Endodermal cell (in vitro differentiated cells): ENCODE data around the gene OR2AJ1. TPM values are rescaled to one million over a fixed set of nuclear protein-coding genes. Genes with fewer than 3 reads are reported as not detected.

Source experiments
- DNase-seq: peaks from one replicate; pipeline ENCODE4 v3.0.0-alpha.2; 2017
- H3K27ac ChIP-seq: 2 replicates; pipeline ENCODE4 v1.5.1; 2013; ENCODE audit warnings: mild to moderate bottlenecking, low read depth, low read length, moderate library complexity
- H3K27me3 ChIP-seq: 2 replicates; pipeline ENCODE4 v1.6.1; 2013; ENCODE audit warnings: mild to moderate bottlenecking, low read length, moderate library complexity; ENCODE audit not compliant: insufficient read depth, control insufficient read depth, poor library complexity, severe bottlenecking
- H3K36me3 ChIP-seq: 2 replicates; pipeline ENCODE4 v1.7.0; 2013; ENCODE audit warnings: mild to moderate bottlenecking, low read length, moderate library complexity; ENCODE audit not compliant: control insufficient read depth, insufficient read depth
- H3K4me1 ChIP-seq: one replicate; pipeline ENCODE4 v1.7.0; 2013; ENCODE audit warnings: low read length; ENCODE audit not compliant: control insufficient read depth, insufficient read depth
- H3K4me3 ChIP-seq: 2 replicates; pipeline ENCODE4 v1.5.1; 2013; ENCODE audit warnings: mild to moderate bottlenecking, low read length, moderate library complexity
- H3K9ac ChIP-seq: 2 replicates; pipeline ENCODE4 v1.6.1; 2013; ENCODE audit warnings: mild to moderate bottlenecking, low read length, moderate library complexity; ENCODE audit not compliant: poor library complexity, severe bottlenecking; ENCODE audit errors: extremely low read depth
- H3K9me3 ChIP-seq: 2 replicates; pipeline ENCODE4 v1.6.1; 2013; ENCODE audit warnings: mild to moderate bottlenecking, low read length, moderate library complexity; ENCODE audit not compliant: control insufficient read depth
- H3K27ac Mint-ChIP-seq: 2 replicates; pipeline ENCODE4 v1.8.0; 2020; ENCODE audit warnings: mixed read lengths
- H3K27me3 Mint-ChIP-seq: 2 replicates; pipeline ENCODE4 v1.8.0; 2021; ENCODE audit warnings: mild to moderate bottlenecking, mixed read lengths; ENCODE audit not compliant: insufficient read depth
- H3K36me3 Mint-ChIP-seq: 2 replicates; pipeline ENCODE4 v1.8.0; 2020; ENCODE audit warnings: low read depth, mixed read lengths
- H3K4me1 Mint-ChIP-seq: 2 replicates; pipeline ENCODE4 v1.8.0; 2020; ENCODE audit warnings: mixed read lengths
- H3K4me3 Mint-ChIP-seq: 2 replicates; pipeline ENCODE4 v1.8.0; 2020; ENCODE audit warnings: mild to moderate bottlenecking, moderate library complexity, mixed read lengths
- H3K9me3 Mint-ChIP-seq: 2 replicates; pipeline ENCODE4 v1.8.0; 2020; ENCODE audit warnings: mild to moderate bottlenecking, mixed read lengths
- CTCF ChIP-seq: fragments of 200-600 bp; sonication (generic); conservative IDR thresholded peaks from 2 replicates; pipeline ENCODE4 v1.5.0; 2021; ENCODE audit warnings: antibody characterized with exemption, mild to moderate bottlenecking
- WGBS, 2 experiments: methylation state at CpG; one replicate each; pipeline versions ENCODE4 v1.1.5 to v1.1.7; 2013; ENCODE audit warnings: missing lambda C conversion rate in 2 of 2, mixed read lengths in 1 of 2; ENCODE audit not compliant: insufficient coverage in 1 of 2, insufficient read length in 1 of 2; 5-methylcytosine and 5-hydroxymethylcytosine counted together
- total RNA-seq, 2 donors: library from RNA; stranded (reverse); fragmentation: NEBNext Ultra II Directional in 1 of 2; extraction: Animal tissue kit (Norgen Biotek cat#: 25700) in 1 of 2; gene quantifications; 2 replicates in 1 of 2; 3 replicates in 1 of 2; pipeline ENCODE4 v1.2.1, GENCODE V29; 2021

Gene OR2AJ1
- total RNA-seq, 2 donors from 2014 or later, result not detected

- Mint-ChIP-seq H3K9me3 (peaks cover 29% of the 10 kb centered on the region), H3K27ac (no peak within 1 kb of the TSS), H3K27me3 (no peaks in the 10 kb centered on the region), H3K36me3 (no peaks in the 10 kb centered on the region), H3K4me3 (no peak within 1 kb of the TSS), H3K4me1 (no peaks in the 10 kb centered on the region)
- TF ChIP-seq CTCF, result no peak
- Histone ChIP-seq H3K27ac (no peak within 1 kb of the TSS), H3K27me3 (no peaks in the 10 kb centered on the region), H3K4me1 (no peaks in the 10 kb centered on the region), H3K9me3 (peaks cover 87% of the 10 kb centered on the region), H3K9ac (no peak within 1 kb of the TSS), H3K4me3 (no peak within 1 kb of the TSS), H3K36me3 (no peaks in the 10 kb centered on the region)
- WGBS, 2 experiments, result 60 to 85% methylated on average over 1 to 2 of the region's 2 CpGs
- DNase-seq, result no peak
Measured at GRCh38 chr1:247919952-247920351, 4.7 kb upstream of the OR2AJ1 start, which contains the start of gene OR2T8. OR2T8 (plus strand) TSS chr1:247920252; CDS start chr1:247921018, 766 bp downstream.

DNA sequence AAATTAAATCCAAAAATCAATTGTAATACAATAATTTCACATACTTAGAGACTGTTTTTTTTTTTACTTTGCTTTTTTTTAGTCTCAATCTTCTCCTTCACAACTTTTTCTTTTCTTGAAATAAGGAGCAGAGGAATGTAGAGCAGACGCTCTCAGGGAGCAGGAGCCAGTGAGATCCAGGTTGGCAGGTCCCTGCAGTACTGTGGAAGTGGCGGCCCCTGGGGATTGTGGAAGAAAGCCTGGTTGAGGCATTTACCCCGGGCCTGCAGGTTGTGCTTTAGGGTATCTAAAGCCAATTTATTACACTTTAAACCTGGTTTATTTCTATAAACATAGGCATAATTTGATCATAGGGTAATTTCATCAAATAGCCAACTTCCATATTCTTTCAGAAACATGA lies 748 bp upstream of the OR2AJ1 start:
- Mint-ChIP-seq H3K9me3 (peaks cover 26% of the 10 kb centered on the region), H3K4me3 (no peak overlapping the region), H3K4me1 (no peaks in the 10 kb centered on the region), H3K27ac (no peak overlapping the region), H3K27me3 (no peaks in the 10 kb centered on the region), H3K36me3 (no peaks in the 10 kb centered on the region)
- peaks cover 88% of the 10 kb centered on the region for H3K9me3 ChIP-seq
- no peaks in the 10 kb centered on the region for H3K36me3 ChIP-seq
- H3K27ac ChIP-seq, result no peak overlapping the region
- no peaks in the 10 kb centered on the region for H3K4me1 ChIP-seq
- no peaks in the 10 kb centered on the region for H3K27me3 ChIP-seq
- TF ChIP-seq CTCF, result no peak
- no peak for DNase-seq
- H3K4me3 ChIP-seq, result no peak overlapping the region
- no peak overlapping the region for H3K9ac ChIP-seq
- 67 to 70% methylated on average over 1 to 3 of the region's 3 CpGs for WGBS, 2 experiments

DNA sequence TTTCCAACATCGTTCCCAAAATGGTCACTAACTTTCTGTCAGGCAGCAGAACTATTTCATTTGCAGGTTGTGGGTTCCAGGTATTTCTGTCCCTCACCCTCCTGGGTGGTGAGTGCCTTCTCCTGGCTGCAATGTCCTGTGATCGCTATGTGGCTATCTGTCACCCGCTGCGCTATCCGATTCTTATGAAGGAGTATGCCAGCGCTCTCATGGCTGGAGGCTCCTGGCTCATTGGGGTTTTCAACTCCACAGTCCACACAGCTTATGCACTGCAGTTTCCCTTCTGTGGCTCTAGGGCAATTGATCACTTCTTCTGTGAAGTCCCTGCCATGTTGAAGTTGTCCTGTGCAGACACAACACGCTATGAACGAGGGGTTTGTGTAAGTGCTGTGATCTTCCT lies 9.3 kb downstream of the OR2AJ1 start:
- Histone ChIP-seq H3K27me3 (no peaks in the 10 kb centered on the region), H3K27ac (no peak overlapping the region), H3K4me1 (no peaks in the 10 kb centered on the region), H3K9me3 (peaks cover 69% of the 10 kb centered on the region), H3K36me3 (no peaks in the 10 kb centered on the region), H3K9ac (no peak overlapping the region), H3K4me3 (no peak overlapping the region)
- H3K4me3 Mint-ChIP-seq, result no peak overlapping the region
- DNase-seq, result no peak
- H3K27me3 Mint-ChIP-seq, result peaks cover 2% of the 10 kb centered on the region
- H3K36me3 Mint-ChIP-seq, result no peaks in the 10 kb centered on the region
- WGBS, 2 experiments, result 89 to 96% methylated on average over 8 of the region's 8 CpGs
- no peak for TF ChIP-seq CTCF
- no peaks in the 10 kb centered on the region for H3K4me1 Mint-ChIP-seq
- H3K27ac Mint-ChIP-seq, result no peak overlapping the region
- peaks cover 38% of the 10 kb centered on the region for H3K9me3 Mint-ChIP-seq
